A673 (cell line): ENCODE measurements around the gene CDH1.

ENCODE experiments used
- CTCF ChIP-seq: fragments of 300-800, 200-600 bp; sonication (generic); conservative IDR thresholded peaks from 2 replicates; pipeline ENCODE4 v1.5.1; 2017; ENCODE audit warnings: low read depth, mild to moderate bottlenecking, antibody characterized with exemption, low read length, moderate library complexity, mixed read lengths
- EZH2 ChIP-seq: fragments of 200-600 bp; sonication (generic); IDR thresholded peaks from 2 replicates; pipeline ENCODE4 v1.6.1; 2017; ENCODE audit warnings: borderline replicate concordance, low read depth, mild to moderate bottlenecking, mixed read lengths, antibody characterized with exemption, low read length; ENCODE audit not compliant: poor library complexity, severe bottlenecking

GRCh38 chr16:68844211-68844564 is 107.1 kb downstream of the CDH1 start:
- TF ChIP-seq CTCF (no peak), EZH2 (no peak)
